Fibroblast of lung (primary cell): ENCODE data around the gene SMCHD1. TPM values are rescaled to one million over a fixed set of nuclear protein-coding genes. Genes with fewer than 3 reads are reported as not detected.
"Not testable (repeated sequence)": the region's sequence is repeated elsewhere in the genome, so short reads cannot be mapped to it uniquely, and the experiment has no call there.

ENCODE experiments used
- DNase-seq, 2 donors: peaks; one replicate each; pipeline versions ENCODE4 v3.0.0 to v3.0.0-alpha.2; 2010; ENCODE audit warnings: low read depth in 2 of 2
- H2AFZ ChIP-seq: 2 replicates; pipeline ENCODE4 v1.5.1; 2012; ENCODE audit warnings: low read length, control low read depth, inconsistent platforms
- H3K27ac ChIP-seq: 2 replicates; pipeline ENCODE4 v1.5.1; 2011; ENCODE audit warnings: low read length, control low read depth; ENCODE audit not compliant: insufficient read depth
- H3K27me3 ChIP-seq: 2 replicates; pipeline ENCODE4 v1.5.1; 2011; ENCODE audit warnings: mild to moderate bottlenecking, low read length; ENCODE audit not compliant: control insufficient read depth, insufficient read depth
- H3K36me3 ChIP-seq: 2 replicates; pipeline ENCODE4 v1.5.1; 2011; ENCODE audit warnings: low read length; ENCODE audit not compliant: control insufficient read depth, insufficient read depth
- H3K4me1 ChIP-seq: 2 replicates; pipeline ENCODE4 v1.5.1; 2011; ENCODE audit warnings: low read length; ENCODE audit not compliant: control insufficient read depth, insufficient read depth; ENCODE audit errors: extremely low read depth
- H3K4me2 ChIP-seq: 2 replicates; pipeline ENCODE4 v1.5.1; 2011; ENCODE audit warnings: low read length, control low read depth; ENCODE audit not compliant: insufficient read depth; ENCODE audit errors: extremely low read depth
- H3K4me3 ChIP-seq, 4 experiments: fragments of 200-600 bp in 1 of 4; sonication (generic) in 1 of 4; replicated peaks in 1 of 4; 2 replicates each; pipeline ENCODE4 v1.5.1; 2011 to 2016; ENCODE audit warnings: low read length in 4 of 4, low read depth in 3 of 4, mild to moderate bottlenecking in 3 of 4, control low read depth in 2 of 4, inconsistent platforms in 1 of 4, mixed read lengths in 1 of 4; ENCODE audit not compliant: insufficient read depth in 1 of 4; ENCODE audit errors: control extremely low read depth in 1 of 4
- H3K79me2 ChIP-seq: 2 replicates; pipeline ENCODE4 v1.5.1; 2012; ENCODE audit warnings: mild to moderate bottlenecking, low read length, inconsistent platforms; ENCODE audit not compliant: control insufficient read depth, insufficient read depth
- H3K9ac ChIP-seq: 2 replicates; pipeline ENCODE4 v1.5.1; 2011; ENCODE audit warnings: mild to moderate bottlenecking, low read length, control low read depth; ENCODE audit not compliant: insufficient read depth
- H3K9me3 ChIP-seq: 2 replicates; pipeline ENCODE4 v1.5.1; 2012; ENCODE audit warnings: low read depth, low read length; ENCODE audit not compliant: control insufficient read depth, insufficient read depth
- H4K20me1 ChIP-seq: 2 replicates; pipeline ENCODE4 v1.5.1; 2011; ENCODE audit warnings: low read length; ENCODE audit not compliant: control insufficient read depth, insufficient read depth; ENCODE audit errors: extremely low read depth
- EZH2 ChIP-seq: IDR thresholded peaks from 2 replicates; pipeline ENCODE4 v1.5.1; 2012; ENCODE audit warnings: low read length, control low read depth, mild to moderate bottlenecking; ENCODE audit errors: missing control alignments
- polyA plus RNA-seq, 2 donors: library from polyadenylated mRNA; depleted of rRNA in 1 of 2; stranded (reverse) in 1 of 2; unstranded in 1 of 2; fragments of >200 nt; gene quantifications; 2 replicates each; pipeline ENCODE4 v1.2.1, GENCODE V29; 2011 to 2012; ENCODE audit warnings: missing spikeins in 1 of 2
- total RNA-seq: library from RNA; depleted of rRNA; stranded (reverse); fragments of >200 nt; gene quantifications from 2 replicates; pipeline ENCODE4 v1.2.1, GENCODE V29; 2014
- TF ChIP-seq, protein P1 (sequence below), 2 donors: IDR thresholded peaks in 1 of 2; conservative IDR thresholded peaks in 1 of 2; 1 replicate in 1 of 2; 2 replicates in 1 of 2; pipeline ENCODE4 v1.5.1; 2011 to 2012; ENCODE audit warnings: low read length in 2 of 2, control low read depth in 1 of 2, inconsistent platforms in 1 of 2, low read depth in 1 of 2, mild to moderate bottlenecking in 1 of 2

The SMCHD1 gene
- total and polyA plus RNA-seq, 2 donors (not counting 1 experiment from before 2014, with no cell fraction given): 19.6 to 96.1 TPM

- Histone ChIP-seq H3K27ac (no peak overlapping the region), H3K4me2 (peak overlapping the region; percentile 37), H4K20me1 (no peaks in the 10 kb centered on the region), H3K9ac (no peak overlapping the region), H2AFZ (no peak overlapping the region), H3K4me3 (peak overlapping the region in 3 of 4 experiments; percentile 2 to 57 (median 37)), H3K9me3 (no peaks in the 10 kb centered on the region), H3K27me3 (peaks cover 34% of the 10 kb centered on the region), H3K36me3 (no peaks in the 10 kb centered on the region), H3K4me1 (peaks cover 4% of the 10 kb centered on the region), H3K79me2 (no peaks in the 10 kb centered on the region)
- DNase-seq: peak in 1 of 2 donors; percentile 20
- no peak for TF ChIP-seq EZH2
- TF ChIP-seq, protein P1, sequence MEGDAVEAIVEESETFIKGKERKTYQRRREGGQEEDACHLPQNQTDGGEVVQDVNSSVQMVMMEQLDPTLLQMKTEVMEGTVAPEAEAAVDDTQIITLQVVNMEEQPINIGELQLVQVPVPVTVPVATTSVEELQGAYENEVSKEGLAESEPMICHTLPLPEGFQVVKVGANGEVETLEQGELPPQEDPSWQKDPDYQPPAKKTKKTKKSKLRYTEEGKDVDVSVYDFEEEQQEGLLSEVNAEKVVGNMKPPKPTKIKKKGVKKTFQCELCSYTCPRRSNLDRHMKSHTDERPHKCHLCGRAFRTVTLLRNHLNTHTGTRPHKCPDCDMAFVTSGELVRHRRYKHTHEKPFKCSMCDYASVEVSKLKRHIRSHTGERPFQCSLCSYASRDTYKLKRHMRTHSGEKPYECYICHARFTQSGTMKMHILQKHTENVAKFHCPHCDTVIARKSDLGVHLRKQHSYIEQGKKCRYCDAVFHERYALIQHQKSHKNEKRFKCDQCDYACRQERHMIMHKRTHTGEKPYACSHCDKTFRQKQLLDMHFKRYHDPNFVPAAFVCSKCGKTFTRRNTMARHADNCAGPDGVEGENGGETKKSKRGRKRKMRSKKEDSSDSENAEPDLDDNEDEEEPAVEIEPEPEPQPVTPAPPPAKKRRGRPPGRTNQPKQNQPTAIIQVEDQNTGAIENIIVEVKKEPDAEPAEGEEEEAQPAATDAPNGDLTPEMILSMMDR (conservative IDR thresholded peaks at IDR 0.05 in 1 of 2, IDR thresholded peaks at IDR 0.05 in 1 of 2; ENCODE audit: low read depth in 1 of 2, low read length in 2 of 2): no peak
Measured at GRCh38 chr18:2848247-2849246, 193.0 kb downstream of the SMCHD1 start.

GRCh38 chr18:2850816-2851215, 195.3 kb downstream of the SMCHD1 start:
- Histone ChIP-seq H3K36me3 (no peaks in the 10 kb centered on the region), H3K4me3 (no peak overlapping the region), H3K27me3 (peaks cover 23% of the 10 kb centered on the region), H3K27ac (no peak overlapping the region), H3K4me1 (peaks cover 4% of the 10 kb centered on the region), H3K4me2 (no peak overlapping the region), H4K20me1 (no peaks in the 10 kb centered on the region), H3K79me2 (no peaks in the 10 kb centered on the region), H3K9ac (no peak overlapping the region), H2AFZ (no peak overlapping the region), H3K9me3 (no peaks in the 10 kb centered on the region)
- DNase-seq: no peak
- TF ChIP-seq, protein P1 (conservative IDR thresholded peaks at IDR 0.05 in 1 of 2, IDR thresholded peaks at IDR 0.05 in 1 of 2; ENCODE audit: low read depth in 1 of 2, low read length in 2 of 2): no peak
- no peak for TF ChIP-seq EZH2

GRCh38 chr18:2851771-2852170, 196.2 kb downstream of the SMCHD1 start:
- Histone ChIP-seq H3K27ac (no peak overlapping the region), H3K9me3 (no peaks in the 10 kb centered on the region), H3K9ac (no peak overlapping the region), H4K20me1 (no peaks in the 10 kb centered on the region), H3K4me3 (no peak overlapping the region), H3K27me3 (peaks cover 15% of the 10 kb centered on the region), H3K4me1 (no peaks in the 10 kb centered on the region), H3K79me2 (no peaks in the 10 kb centered on the region), H3K36me3 (no peaks in the 10 kb centered on the region), H2AFZ (no peak overlapping the region), H3K4me2 (no peak overlapping the region)
- no peak for TF ChIP-seq EZH2
- TF ChIP-seq, protein P1 (conservative IDR thresholded peaks at IDR 0.05 in 1 of 2, IDR thresholded peaks at IDR 0.05 in 1 of 2; ENCODE audit: low read depth in 1 of 2, low read length in 2 of 2): no peak
- DNase-seq: no peak

GRCh38 chr18:2852460-2852859, 196.9 kb downstream of the SMCHD1 start:
- H3K4me3 ChIP-seq, H3K9ac ChIP-seq, H2AFZ ChIP-seq, H3K79me2 ChIP-seq, H3K27ac ChIP-seq, H3K9me3 ChIP-seq, H4K20me1 ChIP-seq, H3K4me1 ChIP-seq, H3K4me2 ChIP-seq, H3K36me3 ChIP-seq, DNase-seq: not testable (repeated sequence)
- H3K27me3 ChIP-seq: peaks cover 15% of the 10 kb centered on the region
